Measurements from ENCODE around the gene FNDC5. TPM values are rescaled to one million over a fixed set of nuclear protein-coding genes. Genes with fewer than 3 reads are reported as not detected.

The FNDC5 gene
- total RNA-seq, 1 donor from 2014 or later: not detected

DNA sequence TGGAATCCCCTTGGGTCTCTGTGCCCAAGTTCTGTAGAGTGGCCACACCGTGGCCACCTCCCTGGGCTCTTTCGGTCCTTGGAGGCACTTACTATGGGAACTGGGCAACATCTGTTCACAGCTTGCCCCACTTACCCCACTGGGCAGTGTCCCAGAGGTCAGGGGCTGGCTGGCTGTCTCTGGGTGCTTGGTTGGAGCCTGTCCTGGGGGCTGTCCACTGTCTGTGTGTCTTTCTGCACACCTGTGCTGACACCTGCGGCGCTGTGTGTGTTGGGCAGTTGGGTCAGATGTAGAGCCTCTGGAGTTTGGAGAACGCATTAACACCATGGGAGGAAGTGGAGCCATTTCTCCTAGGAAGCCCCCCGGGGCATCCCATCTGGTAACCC, 31.8 kb upstream of the FNDC5 start:
- TF ChIP-seq, protein P1, sequence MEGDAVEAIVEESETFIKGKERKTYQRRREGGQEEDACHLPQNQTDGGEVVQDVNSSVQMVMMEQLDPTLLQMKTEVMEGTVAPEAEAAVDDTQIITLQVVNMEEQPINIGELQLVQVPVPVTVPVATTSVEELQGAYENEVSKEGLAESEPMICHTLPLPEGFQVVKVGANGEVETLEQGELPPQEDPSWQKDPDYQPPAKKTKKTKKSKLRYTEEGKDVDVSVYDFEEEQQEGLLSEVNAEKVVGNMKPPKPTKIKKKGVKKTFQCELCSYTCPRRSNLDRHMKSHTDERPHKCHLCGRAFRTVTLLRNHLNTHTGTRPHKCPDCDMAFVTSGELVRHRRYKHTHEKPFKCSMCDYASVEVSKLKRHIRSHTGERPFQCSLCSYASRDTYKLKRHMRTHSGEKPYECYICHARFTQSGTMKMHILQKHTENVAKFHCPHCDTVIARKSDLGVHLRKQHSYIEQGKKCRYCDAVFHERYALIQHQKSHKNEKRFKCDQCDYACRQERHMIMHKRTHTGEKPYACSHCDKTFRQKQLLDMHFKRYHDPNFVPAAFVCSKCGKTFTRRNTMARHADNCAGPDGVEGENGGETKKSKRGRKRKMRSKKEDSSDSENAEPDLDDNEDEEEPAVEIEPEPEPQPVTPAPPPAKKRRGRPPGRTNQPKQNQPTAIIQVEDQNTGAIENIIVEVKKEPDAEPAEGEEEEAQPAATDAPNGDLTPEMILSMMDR (IDR thresholded peaks at IDR 0.05; ENCODE audit: insufficient read depth, low read length, severe bottlenecking): no peak
- Histone ChIP-seq H3K27me3 (ENCODE audit: control insufficient read depth, insufficient read depth, low read length) (no peaks in the 10 kb centered on the region), H3K36me3 (ENCODE audit: control insufficient read depth, insufficient read depth, low read length) (no peaks in the 10 kb centered on the region), H3K4me3 (ENCODE audit: low read depth, low read length) (no peak overlapping the region)
- DNase-seq (ENCODE audit: low read depth) (no peak), FAIRE-seq (no peak)

DNA sequence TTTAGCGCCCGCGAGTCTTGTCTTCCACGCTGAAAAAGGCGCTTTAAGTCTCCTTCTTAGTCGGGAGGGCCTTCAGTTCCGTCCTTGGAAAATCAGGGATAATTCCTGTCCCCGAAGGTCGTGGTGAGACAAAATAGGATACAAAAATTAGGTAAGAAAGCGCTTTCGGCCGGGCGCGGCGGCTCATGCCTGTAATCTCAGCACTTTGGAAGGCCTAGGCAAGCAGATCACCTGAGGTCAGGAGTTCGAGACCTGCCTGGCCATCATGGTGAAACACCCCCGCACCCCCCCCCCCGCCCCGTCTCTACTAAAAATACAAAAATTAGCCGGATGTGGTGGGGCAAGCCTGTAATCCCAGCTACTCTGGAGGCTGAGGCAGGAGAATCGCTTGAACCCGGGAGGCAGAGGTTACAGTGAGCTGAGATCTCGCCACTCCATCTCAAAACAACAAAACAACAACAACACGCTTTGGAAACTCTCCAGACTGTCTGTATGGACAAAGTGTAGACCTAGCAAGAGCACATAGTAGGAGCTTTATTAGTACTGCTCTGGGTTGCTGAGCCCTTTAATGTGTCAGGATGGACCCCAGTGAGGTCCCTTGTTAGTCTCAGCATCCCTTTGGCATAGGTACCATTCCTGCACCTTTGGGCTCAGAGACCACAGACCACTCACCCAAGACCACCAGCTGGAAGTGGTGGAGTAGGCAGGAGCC, 31.3 kb upstream of the FNDC5 start:
- TF ChIP-seq, protein P1 (IDR thresholded peaks at IDR 0.05; ENCODE audit: insufficient read depth, low read length, severe bottlenecking): no peak
- FAIRE-seq (no peak), DNase-seq (ENCODE audit: low read depth) (no peak)
- H3K27me3 ChIP-seq (ENCODE audit: control insufficient read depth, insufficient read depth, low read length): no peaks in the 10 kb centered on the region
- no peaks in the 10 kb centered on the region for H3K36me3 ChIP-seq (ENCODE audit: control insufficient read depth, insufficient read depth, low read length)
- peak overlapping the region; percentile 85 for H3K4me3 ChIP-seq (ENCODE audit: low read depth, low read length)

DNA sequence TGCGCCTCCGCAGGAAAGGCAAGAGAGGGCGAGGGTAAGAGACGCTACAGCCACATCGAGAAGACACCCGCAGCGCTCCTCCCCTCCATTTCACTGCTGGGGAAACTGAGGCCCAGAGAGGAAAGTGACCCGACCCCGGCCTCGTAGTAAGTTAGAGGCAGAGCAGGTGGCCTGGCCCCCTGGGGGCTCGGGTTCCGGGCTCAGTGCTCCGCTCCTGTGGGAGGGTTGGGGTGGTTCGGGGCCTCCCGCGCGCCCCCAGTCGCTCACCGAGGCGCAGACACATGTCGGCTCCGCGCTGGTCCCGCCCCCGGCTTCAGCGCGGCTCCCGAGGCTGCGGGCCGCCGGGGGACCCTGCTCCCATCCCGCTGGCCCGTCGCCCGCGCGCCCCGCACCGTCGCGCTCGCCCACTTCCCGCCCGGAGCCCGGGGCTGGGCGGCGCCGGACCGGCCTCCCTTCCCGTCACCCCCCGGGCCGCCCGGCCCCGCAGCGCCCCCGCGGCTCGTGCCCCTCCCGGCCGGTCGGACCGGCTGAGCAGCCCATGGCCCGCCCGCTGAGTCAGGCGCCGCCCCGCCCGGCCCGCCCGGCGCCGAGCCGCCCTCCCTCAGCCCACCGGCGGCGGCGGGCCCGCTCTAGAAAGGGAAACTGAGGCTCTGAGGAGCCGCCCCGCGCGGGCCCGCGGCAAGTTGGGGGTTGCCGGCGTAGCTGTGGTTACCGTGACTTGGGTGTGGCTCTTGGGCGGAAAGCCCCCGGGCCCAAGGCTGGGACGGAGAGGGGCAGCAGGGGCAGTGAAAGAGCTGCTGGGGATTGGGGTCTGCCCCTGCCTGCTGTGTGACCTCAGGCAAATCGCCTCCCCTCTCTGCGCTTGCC, 30.5 kb upstream of the FNDC5 start, which contains the start of gene TMEM54:
TMEM54 (minus strand) TSS at position 434 of the 867 bp plus-strand sequence; CDS start at position 283, 151 bp downstream.
- H3K27me3 ChIP-seq (ENCODE audit: control insufficient read depth, insufficient read depth, low read length): no peaks in the 10 kb centered on the region
- no peaks in the 10 kb centered on the region for H3K36me3 ChIP-seq (ENCODE audit: control insufficient read depth, insufficient read depth, low read length)
- TF ChIP-seq, protein P1 (IDR thresholded peaks at IDR 0.05; ENCODE audit: insufficient read depth, low read length, severe bottlenecking): peak; percentile 13
- FAIRE-seq (no peak), DNase-seq (ENCODE audit: low read depth) (peak; percentile 37)
- H3K4me3 ChIP-seq (ENCODE audit: low read depth, low read length): peak within 1 kb of the TSS; percentile 85

DNA sequence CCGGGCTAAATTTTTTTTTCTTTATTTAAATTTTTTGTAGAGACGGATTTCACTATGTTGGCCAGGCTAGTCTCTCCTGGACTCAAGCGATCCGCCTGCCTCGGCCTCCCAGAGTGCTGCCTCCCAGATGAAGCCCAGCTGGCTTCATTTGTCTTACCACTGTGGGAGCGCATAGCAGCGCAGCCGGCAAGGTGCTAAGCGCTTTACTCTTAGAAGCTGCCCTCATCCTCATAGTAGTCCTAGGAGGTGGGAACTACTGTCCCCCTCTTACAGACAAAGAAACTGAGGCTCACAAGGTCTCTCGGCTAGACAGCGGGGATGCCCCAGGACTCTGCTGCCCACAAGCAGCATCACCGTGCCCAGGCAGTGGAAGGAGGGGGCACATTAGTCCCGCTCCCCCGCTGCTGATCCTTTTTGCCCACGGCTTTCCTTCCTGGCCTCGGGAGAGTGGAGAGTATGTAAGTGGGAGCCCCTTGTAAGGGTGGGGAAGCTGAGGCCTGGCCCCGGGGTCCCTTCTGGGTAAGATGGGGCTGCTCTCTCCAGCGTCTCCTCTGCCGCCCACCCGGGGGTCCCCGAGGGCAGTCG, 29.8 kb upstream of the FNDC5 start:
- H3K36me3 ChIP-seq (ENCODE audit: control insufficient read depth, insufficient read depth, low read length): peaks cover 5% of the 10 kb centered on the region
- H3K4me3 ChIP-seq (ENCODE audit: low read depth, low read length): peak overlapping the region; percentile 85
- DNase-seq (ENCODE audit: low read depth): no peak
- FAIRE-seq: no peak
- H3K27me3 ChIP-seq (ENCODE audit: control insufficient read depth, insufficient read depth, low read length): no peaks in the 10 kb centered on the region
- TF ChIP-seq, protein P1 (IDR thresholded peaks at IDR 0.05; ENCODE audit: insufficient read depth, low read length, severe bottlenecking): no peak

DNA sequence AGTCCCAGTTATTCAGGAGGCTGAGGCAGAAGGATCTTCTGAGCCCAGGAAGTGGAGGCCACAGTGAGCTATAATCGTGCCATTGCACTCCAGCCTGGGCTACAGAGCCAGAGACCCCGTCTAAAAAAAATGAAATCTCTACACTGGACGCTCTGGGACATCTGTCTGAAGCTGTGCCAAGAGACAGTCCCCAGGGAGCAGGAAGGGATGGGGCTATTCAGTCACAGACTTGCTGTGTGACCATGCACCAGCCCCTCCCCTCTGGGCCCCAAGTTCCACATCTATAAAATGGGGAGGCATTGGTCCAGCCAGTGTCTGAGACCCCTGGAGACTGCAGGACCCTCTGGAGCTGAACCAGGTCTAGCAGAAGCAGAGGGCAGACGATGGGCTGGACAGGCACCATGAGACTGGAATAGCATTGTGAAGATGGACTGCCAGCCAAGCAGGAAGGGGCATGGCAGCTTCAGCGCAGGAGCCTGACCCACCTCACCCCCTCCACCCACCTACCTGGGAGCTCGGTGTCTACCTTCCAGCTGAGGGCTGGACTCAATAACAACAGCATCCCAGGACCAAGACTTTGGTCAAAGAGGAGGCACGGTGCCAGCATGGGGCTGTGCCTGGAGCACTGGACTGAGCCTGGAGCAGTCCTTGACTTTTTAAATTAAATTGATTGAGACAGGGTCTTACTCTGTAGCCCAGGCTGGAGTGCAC, 29.0 kb upstream of the FNDC5 start:
- DNase-seq (ENCODE audit: low read depth) (no peak), FAIRE-seq (no peak)
- no peaks in the 10 kb centered on the region for H3K27me3 ChIP-seq (ENCODE audit: control insufficient read depth, insufficient read depth, low read length)
- TF ChIP-seq, protein P1 (IDR thresholded peaks at IDR 0.05; ENCODE audit: insufficient read depth, low read length, severe bottlenecking): no peak
- no peak overlapping the region for H3K4me3 ChIP-seq (ENCODE audit: low read depth, low read length)
- peaks cover 7% of the 10 kb centered on the region for H3K36me3 ChIP-seq (ENCODE audit: control insufficient read depth, insufficient read depth, low read length)
